HG02759 (cell line): ENCODE data around the gene LIPC.
A peak's percentile ranks its signal among the peaks of the same experiment; 100 is the strongest.

Experiments
- ATAC-seq: cut with Tn5 transposase; IDR thresholded peaks from one replicate; pipeline ENCODE4 v1.9.1; 2021; ENCODE audit warnings: mild to moderate bottlenecking, moderate library complexity; ENCODE audit not compliant: unreplicated experiment

The LIPC gene

DNA sequence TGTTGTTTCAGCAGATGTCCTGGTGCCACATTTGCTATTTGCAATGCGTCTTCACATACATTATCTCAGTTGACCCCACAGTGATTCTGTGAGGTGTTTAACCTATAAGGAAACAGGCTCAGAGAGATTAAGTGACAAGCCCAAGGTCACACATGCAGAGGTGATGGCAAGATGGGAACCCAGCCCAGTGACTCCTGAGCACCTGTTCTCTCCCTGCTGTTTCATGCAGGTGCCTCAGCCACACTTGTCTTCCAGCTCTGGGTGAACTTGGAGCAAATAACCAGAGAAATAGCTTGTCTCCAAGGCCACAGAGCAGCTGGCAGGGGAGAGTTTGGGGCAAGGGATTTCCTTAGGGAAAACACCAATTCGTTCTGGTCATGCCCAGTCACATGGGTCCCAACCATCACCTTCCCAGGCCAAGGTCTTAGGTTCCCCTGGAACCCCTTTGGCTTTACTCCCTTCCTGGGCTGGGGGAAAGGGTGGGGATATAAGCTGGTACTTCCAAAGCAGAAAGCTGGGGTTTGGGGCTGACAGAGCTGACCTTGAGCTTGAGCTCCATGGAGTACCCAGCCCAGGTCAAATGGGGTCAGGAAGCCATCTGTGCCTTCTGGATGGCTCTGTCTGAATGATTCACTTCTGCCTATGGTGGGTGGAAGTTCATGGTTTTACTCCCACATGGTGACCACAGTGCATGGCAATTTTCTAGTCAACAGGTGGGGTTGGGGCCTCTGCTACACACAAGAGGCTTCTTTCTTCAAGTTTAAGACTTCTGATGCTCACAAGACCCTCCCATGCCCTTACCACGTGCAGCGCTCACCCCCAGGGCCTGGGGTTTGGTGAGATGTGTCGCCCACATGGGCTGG is 22.4 kb downstream of the LIPC start:
- ATAC-seq = peak; percentile 65

DNA sequence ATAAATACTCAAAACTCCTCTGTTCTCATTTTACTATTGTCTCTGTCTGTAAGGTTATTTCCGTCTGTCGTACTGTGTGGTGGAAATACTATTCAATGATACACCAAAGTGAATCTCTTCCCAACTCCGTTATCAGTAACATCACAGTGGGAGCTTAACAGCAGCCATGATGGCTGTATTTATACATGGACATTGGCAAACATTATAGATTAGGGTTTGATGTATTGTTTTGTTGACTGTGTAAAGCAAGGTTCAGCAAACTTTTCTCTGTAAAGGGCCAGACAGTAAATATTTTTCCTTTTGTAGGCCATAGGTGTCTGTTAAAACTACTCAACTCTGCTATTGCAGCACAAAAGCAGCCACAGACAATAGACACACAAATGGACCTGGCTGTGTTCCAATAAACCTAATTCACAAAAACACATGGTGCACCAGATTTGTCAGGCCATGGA is 23.2 kb downstream of the LIPC start:
- ATAC-seq = no peak

DNA sequence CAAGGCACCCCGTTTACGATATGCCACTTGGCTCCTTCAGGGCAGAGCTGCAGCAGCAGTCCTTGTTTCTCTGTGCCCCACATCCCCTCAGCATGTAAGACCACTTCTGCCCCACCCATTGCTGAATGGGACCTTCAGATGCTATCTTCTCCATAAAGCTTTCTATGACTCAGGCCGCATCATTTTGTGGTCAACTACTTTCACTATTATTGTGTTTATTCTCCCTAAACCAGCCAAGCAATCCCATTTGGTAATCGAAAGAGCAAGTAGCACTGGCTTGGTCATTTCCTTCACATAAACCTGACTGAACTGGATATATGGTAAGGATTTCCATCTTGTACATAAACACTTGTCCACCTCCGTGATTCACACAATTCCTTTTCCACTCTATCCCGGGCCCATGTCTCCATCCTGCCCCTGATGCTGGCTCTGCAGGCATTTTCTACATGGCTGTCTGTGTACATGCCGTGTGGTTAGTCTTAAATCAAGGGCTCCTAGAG is 25.7 kb downstream of the LIPC start:
- peak; percentile 66 for ATAC-seq

DNA sequence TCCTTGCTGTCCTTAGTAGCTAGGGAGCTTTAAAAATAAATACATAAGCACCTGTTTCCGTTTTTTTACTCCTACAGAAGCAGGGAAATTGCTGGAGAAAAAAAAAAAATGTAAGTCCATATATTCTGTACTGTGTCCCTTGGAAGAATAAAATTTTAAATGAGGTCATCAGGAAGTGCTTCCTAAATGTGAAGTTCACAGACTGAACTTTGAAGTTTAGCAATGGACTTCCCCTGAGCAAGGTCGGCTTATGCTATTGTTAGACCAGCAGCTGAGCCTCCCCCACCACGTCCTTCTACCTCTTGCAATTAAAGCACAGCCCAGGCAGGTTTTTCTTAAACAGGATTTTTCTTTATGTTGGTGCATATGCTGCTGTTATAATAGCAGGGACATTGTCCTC is 26.3 kb downstream of the LIPC start:
- ATAC-seq = no peak

DNA sequence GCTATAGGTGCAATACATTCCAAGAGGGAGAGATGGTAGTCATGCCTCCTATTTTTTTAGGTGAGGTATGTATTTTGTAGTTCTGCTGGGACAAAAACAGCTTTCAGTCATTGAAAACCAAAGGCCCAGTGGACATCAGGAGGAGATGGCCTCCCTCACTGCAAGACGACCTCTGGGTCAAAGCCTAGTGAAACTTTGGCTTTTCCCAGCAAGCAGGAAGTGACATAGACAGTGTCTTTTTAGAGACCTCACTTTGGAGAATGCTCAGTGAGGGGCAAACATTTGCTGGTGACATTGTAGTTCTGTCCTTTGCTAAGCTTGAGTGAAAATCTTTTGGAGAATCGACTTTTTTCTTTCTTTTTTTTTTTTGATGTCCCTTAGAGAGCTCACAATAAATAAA is 27.3 kb downstream of the LIPC start:
- ATAC-seq = no peak

DNA sequence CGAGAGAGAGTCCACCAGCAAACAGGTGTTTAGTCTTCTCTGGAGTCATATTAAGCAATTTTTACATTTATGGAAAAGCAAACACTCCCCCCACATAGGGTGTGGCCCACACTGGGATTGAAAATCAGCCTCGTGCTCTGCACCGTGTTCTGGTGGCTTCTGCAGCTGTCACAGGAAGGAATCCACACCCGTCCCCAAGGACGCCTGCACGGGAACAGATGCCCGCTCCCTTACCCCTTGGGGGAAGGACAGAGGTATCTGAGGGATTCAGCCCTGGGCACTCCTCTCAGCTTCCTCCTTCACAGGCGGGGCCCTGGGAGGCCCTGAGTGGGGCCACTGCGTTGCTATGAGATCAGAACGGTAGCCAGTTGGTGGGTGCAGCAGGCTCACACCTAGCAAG is 27.8 kb downstream of the LIPC start:
- no peak for ATAC-seq

DNA sequence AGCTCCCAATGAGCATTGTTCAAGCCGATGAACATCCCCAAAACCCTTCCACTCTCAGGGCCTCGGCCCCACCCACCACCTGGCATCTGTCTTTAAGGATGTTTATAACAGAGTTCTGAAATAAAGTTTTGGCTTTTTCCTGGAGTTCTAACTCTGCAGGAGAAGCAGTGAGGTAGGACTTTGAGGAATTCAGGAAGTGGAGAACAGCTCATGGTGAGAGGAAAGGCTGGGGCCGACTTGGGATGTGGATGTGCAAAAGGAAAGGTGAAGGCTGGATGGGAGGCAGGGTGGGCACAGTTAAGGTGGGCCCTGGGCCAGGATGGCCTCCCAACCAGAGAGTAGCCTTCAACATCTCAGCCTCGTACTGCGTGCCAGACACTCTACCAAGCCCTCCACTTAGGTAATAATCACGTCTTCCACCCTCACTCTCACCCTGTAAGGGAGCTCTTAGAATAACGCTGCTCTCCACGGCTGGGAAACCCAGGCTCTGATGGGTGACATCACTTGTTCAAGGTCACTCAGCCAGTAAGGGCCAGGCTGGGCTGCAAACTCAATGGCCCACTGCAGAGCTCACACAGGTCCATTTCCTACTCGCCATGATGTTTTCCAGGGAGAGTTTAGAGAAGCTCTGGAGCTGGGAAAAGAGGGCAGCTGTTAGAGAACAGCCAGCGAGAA is 28.5 kb downstream of the LIPC start:
- ATAC-seq = no peak

DNA sequence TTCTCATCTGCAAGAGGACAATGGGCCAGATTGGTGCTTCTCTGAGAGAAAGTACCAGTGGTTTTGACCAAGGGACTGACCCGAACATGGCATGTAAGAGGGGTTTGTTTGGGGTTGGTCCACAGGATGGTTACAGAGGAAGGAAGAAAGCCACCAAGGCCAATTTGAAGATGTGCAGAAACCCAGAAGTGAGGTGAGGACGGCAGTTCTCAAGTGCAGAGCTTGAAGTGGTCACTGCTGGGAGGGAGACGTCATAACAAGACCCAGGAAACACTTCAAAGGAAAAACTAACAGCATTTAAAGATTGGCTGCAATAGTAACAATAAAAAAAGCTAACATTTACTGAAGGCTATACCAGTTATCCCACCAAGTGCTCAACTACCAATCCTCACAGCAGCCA is 29.1 kb downstream of the LIPC start:
- no peak for ATAC-seq

DNA sequence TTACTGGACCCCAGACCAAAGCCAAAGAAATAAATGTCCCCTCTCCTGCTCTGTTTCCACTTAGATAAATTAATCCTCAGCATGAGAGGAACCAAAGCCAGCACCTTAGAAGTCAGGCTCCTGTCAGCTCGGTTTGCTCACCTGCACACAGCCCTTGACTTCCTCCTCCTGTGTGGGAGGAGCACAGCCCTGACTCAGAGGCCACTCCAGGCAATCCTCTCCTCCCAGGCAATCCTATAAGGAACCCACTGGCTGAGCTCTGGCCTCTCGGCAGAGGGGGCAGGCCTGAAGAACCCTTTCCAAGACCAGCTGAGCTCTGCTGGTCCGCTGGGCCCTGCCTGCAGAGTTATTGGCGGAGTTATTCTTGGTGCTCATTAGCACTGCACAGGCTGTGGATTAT is 30.8 kb downstream of the LIPC start:
- no peak for ATAC-seq

DNA sequence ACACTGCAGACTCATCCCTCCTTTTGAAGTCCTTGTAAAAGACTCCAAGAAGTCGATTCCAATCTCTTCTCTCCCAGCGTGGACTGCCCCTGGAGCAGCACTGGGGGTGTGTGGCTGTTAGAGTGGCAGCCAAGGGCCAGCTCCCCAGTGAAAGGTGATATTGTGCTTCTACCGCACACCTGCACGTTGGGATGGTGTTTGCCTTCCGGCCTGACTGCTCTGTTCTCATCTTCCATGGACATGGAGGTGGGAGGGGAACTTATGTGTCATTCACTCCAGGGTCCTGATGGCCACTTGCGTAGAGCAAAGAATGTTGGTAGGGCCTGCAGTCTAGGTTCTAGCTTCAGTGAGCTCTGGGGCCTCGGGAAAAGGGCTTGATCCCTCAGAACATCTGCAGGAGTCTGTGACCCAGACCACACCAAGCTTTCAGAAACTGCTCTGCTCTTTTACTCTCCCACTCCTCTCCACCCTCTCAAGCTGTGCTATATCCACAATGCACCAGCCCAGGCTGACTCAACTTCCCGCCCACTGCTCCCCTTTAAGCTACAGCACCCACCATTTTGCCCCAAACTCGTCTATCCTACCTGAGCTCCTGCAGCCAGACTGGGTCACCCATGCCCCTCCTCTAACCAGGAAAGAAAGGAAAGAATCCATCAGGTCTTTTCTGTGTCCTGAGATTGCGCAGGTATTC is 31.3 kb downstream of the LIPC start:
- ATAC-seq = no peak

DNA sequence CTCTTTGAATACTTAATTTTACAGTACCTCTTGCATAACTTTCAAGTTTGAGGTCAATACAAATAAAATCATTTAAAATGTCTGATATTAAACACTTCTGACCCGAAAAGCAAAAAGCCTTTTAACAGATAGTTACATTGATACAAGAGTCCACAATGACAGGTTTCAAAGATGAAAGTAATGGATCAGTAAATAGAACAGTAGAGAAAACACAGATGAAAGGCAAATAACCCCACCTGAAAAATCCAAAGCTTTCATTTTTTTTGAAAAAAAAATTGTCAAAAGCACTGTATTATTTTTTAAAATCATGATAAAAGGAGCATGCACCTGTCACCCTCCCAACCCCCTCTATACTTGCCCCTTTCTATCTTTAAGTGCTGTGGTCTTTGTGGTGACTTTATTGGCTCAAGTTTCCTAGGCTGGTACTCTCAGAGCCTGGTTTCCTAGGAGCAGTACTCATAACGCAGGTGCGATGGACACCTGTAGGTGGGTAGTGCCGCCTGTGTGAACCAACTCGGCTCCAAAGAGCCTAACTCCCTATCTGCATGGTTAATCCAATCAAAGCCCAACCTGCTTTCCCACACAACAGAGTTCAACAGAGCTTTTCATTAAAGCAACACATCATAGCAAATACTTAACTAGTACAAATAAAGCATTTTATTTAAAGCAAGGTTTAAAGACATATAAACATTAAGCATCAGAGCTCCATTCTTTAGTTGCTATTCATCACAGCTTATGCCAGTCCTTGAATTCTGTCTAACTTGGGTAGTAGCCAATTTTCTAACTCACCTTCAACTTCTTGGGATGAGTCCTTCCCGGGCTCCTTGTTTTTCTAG is 32.2 kb downstream of the LIPC start:
- no peak for ATAC-seq

DNA sequence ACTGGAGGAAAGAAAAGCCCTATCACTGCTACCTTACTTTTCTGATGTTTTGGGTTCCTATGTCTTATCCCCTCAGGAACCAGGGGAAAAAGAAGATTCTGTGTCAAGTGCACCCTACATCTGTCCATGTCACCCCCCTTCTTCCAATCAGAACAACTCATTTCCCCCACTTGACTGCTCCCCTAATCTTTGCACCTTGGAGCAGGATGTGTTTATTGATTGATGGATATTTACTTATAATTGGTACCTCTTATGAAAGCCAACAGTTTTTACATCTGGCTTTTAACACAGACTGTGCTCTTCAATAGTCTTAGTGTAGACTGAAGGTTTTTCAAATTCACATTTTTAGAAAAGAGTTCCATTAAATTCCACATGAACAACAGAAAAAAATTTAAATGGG is 33.3 kb downstream of the LIPC start:
- ATAC-seq = no peak

DNA sequence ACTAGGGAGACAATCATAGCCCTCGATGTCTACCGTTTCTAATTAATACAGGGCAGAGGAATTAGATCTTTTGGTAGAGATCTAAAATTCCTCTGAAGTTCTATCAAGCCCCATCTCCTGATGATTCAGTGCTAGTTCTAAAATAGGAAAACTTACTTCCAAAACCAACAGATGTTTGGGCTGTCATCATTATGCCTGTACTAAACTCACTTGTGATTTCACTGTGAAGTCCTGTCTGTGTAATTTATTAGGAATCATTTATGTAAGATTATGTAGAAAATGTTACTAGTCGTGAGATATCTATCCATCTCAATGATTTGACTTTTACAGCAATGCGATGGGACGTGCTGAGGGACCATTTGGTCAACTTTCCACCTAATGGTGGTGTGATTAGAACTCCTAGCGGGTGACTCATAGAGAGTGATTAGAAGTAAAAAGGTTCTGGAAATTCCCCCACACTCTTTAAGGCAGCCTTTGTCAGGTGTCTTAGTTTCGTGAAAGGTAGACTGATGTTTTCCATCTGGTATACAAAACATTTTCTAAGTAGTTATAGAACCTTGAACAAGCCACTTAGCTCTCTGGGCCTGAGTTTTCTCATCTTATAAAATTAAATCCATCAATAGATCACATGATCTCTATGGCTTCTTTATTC is 34.2 kb downstream of the LIPC start:
- no peak for ATAC-seq

DNA sequence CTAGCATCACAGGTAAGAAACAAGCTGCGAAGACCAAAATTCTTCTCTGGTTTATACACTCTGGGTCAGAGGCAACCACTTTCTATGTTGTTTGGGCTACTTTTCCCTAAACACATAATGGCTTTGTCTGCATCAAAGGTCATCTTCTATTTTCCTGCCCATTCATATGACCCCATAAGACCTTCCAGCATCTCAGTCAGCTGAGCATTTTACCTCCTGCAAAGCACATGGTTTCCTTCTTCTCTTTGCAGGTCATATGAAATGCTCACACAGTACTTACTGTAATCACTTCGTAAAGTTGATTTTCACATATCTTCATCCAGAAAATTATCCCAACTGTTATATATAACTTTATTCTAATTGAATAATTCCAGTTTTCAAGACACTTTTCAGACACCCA is 34.8 kb downstream of the LIPC start:
- no peak for ATAC-seq

DNA sequence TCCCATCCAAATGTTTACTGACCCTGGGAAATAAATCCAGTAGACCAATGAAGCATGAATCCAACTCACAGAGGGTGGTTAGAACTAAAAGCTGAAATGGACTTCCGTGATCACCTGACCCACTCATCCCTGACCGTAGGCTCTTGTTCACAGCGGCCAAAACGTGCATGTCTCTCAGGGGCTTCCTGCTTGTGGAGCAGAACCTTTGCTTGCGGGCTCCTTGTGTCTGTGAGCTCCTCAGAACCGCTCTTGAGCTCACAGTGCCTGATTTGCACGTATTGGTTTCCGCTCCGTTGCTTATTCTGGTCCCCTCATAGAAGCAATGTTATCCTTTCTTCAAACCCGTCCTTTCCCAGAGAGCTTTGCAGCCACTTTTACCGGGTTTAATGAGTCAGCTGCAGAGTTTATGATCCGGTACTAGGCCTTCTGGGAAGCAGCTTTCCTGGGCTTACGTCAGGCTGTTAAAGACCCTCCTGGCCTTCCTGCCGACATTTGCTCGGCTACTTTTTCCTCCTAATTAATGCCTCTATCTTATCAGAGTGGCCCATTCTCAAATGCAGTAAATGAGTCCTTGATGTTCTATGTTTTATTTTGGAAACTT is 35.4 kb downstream of the LIPC start:
- no peak for ATAC-seq

DNA sequence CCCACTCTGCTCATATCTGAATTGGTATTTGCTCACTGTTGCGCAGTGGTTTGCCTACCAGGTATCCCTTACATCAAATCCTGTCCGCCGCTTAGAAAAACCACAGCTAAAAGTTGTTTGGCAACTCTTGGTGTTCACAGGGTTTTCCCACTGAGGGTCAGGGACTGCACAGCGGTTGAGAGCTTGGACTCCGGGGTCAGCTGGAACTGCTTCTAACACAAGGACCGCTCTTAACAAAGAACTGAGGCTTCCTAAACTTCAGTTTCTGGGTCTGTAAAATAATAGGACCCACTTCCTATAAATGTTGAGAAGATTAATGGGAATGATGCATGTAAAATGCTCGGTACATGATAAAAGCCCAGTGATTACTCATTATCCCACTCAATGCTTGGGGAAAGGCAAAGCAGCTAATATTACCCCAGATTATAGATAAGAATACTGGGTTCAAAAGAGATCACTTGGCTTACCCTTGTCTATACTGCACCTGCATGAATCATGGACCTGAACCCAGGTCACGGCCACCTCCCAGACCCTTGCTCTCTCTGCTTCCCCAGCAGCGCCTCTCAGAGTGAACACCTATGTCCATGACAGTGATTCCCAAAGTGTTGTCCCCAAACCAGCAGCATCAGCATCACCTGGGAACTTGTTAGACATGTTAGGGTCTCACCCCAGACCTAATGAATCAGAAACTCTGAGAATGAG is 36.1 kb downstream of the LIPC start:
- no peak for ATAC-seq

DNA sequence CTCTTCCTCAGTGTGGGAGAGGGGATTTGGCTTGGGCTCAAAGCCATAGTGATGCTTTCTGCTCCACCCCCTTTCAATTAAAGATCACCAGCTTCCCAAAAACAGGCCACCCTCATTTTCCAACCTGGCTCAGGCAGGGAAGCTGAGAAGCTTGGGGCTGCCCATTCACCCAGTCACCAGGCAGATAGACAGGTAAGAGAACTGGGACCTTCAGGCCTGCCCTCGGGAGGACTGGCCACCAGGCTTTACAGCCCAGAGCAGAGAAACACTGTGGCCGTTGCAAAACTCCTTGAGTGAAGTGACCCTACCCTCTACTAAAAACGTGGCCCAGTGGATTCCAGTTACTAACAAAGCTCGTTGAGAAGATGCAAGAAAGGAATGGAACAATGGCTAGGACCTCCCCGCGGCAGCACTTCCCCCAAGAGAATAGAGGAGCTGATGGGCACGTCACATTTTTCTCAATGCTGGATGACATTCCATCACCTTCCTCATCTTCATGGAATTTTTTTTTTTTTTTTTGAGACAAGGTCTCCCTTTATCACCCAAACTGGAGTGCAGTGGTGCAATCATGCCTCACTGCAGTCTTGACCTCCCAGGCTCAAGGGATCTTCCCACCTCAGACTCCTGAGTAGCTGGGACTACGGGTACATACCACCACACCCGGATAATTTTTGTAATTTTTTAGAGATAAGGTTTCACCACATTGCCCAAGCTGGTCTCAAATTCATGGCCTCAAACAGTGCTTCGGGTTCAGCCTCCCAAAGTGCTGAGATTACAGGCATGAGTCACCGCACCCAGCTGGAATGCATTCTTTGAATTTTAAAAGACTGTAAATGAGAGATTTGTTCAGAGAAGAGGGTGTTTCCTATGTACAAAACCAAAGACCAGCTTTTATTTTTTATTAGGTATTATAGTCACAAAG is 37.9 kb downstream of the LIPC start:
- no peak for ATAC-seq

DNA sequence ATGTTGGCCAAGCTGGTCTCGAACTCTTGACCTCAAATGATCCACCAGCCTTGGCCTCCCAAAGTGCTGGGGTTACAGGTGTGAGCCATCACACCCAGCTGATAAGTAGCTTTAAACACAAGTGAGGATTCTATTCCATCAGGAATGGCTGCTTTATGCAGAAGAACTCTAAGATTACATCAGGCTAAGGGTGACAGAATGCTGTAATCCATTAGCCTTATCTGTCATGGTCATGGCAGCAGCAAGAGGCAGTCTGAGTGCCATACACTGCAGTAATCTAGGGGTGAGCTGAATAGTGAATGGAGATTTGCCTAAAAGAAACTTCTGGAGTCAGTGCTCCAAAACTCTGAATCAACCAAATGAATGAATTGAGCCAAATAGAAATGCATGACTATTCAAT is 39.6 kb downstream of the LIPC start:
- ATAC-seq = no peak
